Heart left ventricle (tissue), 13 donors: ENCODE data around the gene BMPER.

ENCODE experiments used
- POLR2A ChIP-seq, 2 donors: fragments of 450-650 bp; IDR thresholded peaks; one replicate each; pipeline ENCODE4 v1.6.1; 2017; ENCODE audit warnings: antibody characterized with exemption in 2 of 2, mild to moderate bottlenecking in 2 of 2, moderate library complexity in 2 of 2
- TF ChIP-seq, protein P1 (sequence below), 12 donors: fragments of 200-600 bp; sonication (generic) in 4 of 12; IDR thresholded peaks; one replicate each; pipeline versions ENCODE4 v1.5.0 to v1.8.0; 2018 to 2022; ENCODE audit warnings: antibody characterized with exemption in 12 of 12, mild to moderate bottlenecking in 5 of 12
- donor health status: ischemic (EF 13 %, LVEDD 7.1; RV severe dilation, severe dysfunction).
- donor health status: DM: no; HTN: yes; CAD: no.
- donor health status: DM: no; HTN: no; CAD: no.
- donor health status: ischemic (EF 25% LVEDD 6.9; RV normal size, moderate dysfunction).
- donor health status: ischemic (EF 25% LVEDD 5.7; RV mildly dilated, moderate dysfunction).
- donor health status: ischemic (EF 35%, LVEDD 5.7; RV mildly dilated, moderate dysfunction).
- donor health status: nonischemic (EF 11% LVEDD 7.7; RV severe dilation, severe dysfunction).
- donor health status: DM: yes; HTN: yes; CAD: no.
- donor health status: PGD.
- donor health status: ischemic (EF 29% LVEDD 5.4; RV normal size, mild dysfunction).
- donor health status: nonischemic (EF 23%, LVEDD 6.1; RV moderate dilation, normal function).

- TF ChIP-seq, protein P1, sequence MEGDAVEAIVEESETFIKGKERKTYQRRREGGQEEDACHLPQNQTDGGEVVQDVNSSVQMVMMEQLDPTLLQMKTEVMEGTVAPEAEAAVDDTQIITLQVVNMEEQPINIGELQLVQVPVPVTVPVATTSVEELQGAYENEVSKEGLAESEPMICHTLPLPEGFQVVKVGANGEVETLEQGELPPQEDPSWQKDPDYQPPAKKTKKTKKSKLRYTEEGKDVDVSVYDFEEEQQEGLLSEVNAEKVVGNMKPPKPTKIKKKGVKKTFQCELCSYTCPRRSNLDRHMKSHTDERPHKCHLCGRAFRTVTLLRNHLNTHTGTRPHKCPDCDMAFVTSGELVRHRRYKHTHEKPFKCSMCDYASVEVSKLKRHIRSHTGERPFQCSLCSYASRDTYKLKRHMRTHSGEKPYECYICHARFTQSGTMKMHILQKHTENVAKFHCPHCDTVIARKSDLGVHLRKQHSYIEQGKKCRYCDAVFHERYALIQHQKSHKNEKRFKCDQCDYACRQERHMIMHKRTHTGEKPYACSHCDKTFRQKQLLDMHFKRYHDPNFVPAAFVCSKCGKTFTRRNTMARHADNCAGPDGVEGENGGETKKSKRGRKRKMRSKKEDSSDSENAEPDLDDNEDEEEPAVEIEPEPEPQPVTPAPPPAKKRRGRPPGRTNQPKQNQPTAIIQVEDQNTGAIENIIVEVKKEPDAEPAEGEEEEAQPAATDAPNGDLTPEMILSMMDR (IDR thresholded peaks at IDR 0.05), result no peak
- no peak for TF ChIP-seq POLR2A (IDR thresholded peaks at IDR 0.05)
Measured at GRCh38 chr7:33965183-33965744, 59.9 kb downstream of the BMPER start.
